HCT116 (cell line): Measurements from ENCODE around the gene PRLH.

Experiments
- CEBPB ChIP-seq: IDR thresholded peaks from 2 replicates; pipeline ENCODE4 v1.6.1; 2012; ENCODE audit warnings: low read depth
- ELF1 ChIP-seq: IDR thresholded peaks from 2 replicates; pipeline ENCODE4 v1.6.1; 2012; ENCODE audit warnings: low read depth, borderline replicate concordance
- EZH2 ChIP-seq: fragments of 200-600 bp; sonication (generic); IDR thresholded peaks from 2 replicates; pipeline ENCODE4 v1.6.1; 2017; ENCODE audit warnings: antibody characterized with exemption, mixed run types
- EZH2phosphoT487 ChIP-seq: fragments of 200-600 bp; IDR thresholded peaks from 2 replicates; pipeline ENCODE4 v1.6.1; 2018; ENCODE audit warnings: antibody characterized with exemption, borderline replicate concordance
- JUND ChIP-seq: IDR thresholded peaks from 2 replicates; pipeline ENCODE4 v1.6.1; 2012
- POLR2A ChIP-seq: IDR thresholded peaks from 2 replicates; pipeline ENCODE4 v1.7.0; 2011; ENCODE audit warnings: borderline replicate concordance; ENCODE audit not compliant: insufficient read depth, insufficient read length; ENCODE audit errors: extremely low read depth
- POLR2AphosphoS5 ChIP-seq: IDR thresholded peaks from 2 replicates; pipeline ENCODE4 v1.6.1; 2011; ENCODE audit warnings: mild to moderate bottlenecking, low read depth, low read length, moderate library complexity
- RAD21 ChIP-seq: IDR thresholded peaks from 2 replicates; pipeline ENCODE4 v1.6.1; 2012; ENCODE audit warnings: low read depth, mild to moderate bottlenecking
- SP1 ChIP-seq: IDR thresholded peaks from 2 replicates; pipeline ENCODE4 v1.6.1; 2012; ENCODE audit warnings: low read depth
- ZFX ChIP-seq: fragments of 450-650 bp; IDR thresholded peaks from 2 replicates; pipeline ENCODE4 v1.6.1; 2017
- ZNF274 ChIP-seq: fragments of 200-500 bp; sonication (Bioruptor generic); IDR thresholded peaks from 2 replicates; pipeline ENCODE4 v1.6.1; 2014; ENCODE audit warnings: mild to moderate bottlenecking, low read depth, low read length, inconsistent platforms
- TF ChIP-seq, protein P1 (sequence below), 3 experiments: fragments of 200-600 bp in 1 of 3; sonication (generic) in 1 of 3; IDR thresholded peaks in 2 of 3; conservative IDR thresholded peaks in 1 of 3; 2 replicates each; pipeline ENCODE4 v1.5.1; 2012 to 2017; ENCODE audit warnings: low read depth in 2 of 3, low read length in 2 of 3, antibody characterized with exemption in 1 of 3, borderline replicate concordance in 1 of 3, control low read depth in 1 of 3, mild to moderate bottlenecking in 1 of 3, mixed read lengths in 1 of 3, mixed run types in 1 of 3, moderate library complexity in 1 of 3; ENCODE audit not compliant: insufficient read depth in 1 of 3
- TF ChIP-seq, protein P2 (sequence below): IDR thresholded peaks from 2 replicates; pipeline ENCODE4 v1.6.1; 2012
- TF ChIP-seq, protein P3 (sequence below): IDR thresholded peaks from 2 replicates; pipeline ENCODE4 v1.6.1; 2012

DNA sequence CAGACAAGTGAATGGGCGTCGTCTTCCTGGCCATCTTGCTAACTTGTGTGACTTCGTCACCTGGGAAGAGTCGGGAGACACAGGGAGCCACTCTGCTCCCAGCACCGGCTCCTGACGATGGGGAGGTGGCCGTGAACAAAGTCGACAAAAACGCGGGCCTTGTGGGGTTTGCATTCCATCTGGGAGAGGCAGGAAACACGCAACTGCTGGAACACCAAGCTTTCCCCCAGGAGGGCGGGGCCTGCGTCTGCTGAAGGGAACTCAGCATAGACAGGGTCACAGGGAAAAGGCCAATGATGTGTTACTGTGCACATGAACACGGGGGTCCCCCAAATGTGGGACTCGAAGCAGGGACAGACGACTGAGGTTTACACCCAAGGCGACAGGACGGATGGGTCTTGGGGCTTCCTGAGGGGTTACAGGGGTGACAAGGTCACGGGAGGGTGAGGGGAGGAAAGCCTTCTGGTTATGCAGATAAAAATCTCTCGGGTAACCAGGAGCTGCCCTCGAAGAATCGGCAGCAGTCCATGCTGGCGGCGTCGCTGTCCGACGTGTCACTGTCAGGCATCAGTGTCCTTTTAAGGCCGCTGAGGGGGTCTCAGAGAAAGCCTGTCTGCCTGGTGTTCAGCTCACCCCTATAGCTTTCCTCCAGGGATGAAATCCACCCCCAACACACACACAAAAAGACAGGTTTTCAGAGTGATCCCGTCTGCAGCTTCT lies 28.2 kb upstream of the PRLH start:
- TF ChIP-seq EZH2 (no peak), ZNF274 (no peak), ELF1 (no peak), SP1 (no peak), CEBPB (no peak), POLR2A (no peak), RAD21 (no peak), POLR2AphosphoS5 (no peak), JUND (no peak), EZH2phosphoT487 (no peak), ZFX (no peak)
- TF ChIP-seq, protein P1, sequence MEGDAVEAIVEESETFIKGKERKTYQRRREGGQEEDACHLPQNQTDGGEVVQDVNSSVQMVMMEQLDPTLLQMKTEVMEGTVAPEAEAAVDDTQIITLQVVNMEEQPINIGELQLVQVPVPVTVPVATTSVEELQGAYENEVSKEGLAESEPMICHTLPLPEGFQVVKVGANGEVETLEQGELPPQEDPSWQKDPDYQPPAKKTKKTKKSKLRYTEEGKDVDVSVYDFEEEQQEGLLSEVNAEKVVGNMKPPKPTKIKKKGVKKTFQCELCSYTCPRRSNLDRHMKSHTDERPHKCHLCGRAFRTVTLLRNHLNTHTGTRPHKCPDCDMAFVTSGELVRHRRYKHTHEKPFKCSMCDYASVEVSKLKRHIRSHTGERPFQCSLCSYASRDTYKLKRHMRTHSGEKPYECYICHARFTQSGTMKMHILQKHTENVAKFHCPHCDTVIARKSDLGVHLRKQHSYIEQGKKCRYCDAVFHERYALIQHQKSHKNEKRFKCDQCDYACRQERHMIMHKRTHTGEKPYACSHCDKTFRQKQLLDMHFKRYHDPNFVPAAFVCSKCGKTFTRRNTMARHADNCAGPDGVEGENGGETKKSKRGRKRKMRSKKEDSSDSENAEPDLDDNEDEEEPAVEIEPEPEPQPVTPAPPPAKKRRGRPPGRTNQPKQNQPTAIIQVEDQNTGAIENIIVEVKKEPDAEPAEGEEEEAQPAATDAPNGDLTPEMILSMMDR (IDR thresholded peaks at IDR 0.05 in 2 of 3, conservative IDR thresholded peaks at IDR 0.05 in 1 of 3; ENCODE audit: borderline replicate concordance in 1 of 3, insufficient read depth in 1 of 3, low read depth in 2 of 3, low read length in 2 of 3), result no peak
- TF ChIP-seq, protein P2, sequence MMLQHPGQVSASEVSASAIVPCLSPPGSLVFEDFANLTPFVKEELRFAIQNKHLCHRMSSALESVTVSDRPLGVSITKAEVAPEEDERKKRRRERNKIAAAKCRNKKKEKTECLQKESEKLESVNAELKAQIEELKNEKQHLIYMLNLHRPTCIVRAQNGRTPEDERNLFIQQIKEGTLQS, result no peak
- TF ChIP-seq, protein P3, sequence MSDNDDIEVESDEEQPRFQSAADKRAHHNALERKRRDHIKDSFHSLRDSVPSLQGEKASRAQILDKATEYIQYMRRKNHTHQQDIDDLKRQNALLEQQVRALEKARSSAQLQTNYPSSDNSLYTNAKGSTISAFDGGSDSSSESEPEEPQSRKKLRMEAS, result no peak
